AG20443 (cell line): ENCODE results near the gene EYA3.

ENCODE experiments used
- DNase-seq: peaks from one replicate; pipeline ENCODE4 v3.0.0; 2012; ENCODE audit warnings: low spot score, mixed read lengths

The EYA3 gene

GRCh38 chr1:27967884-27968466 is 120.4 kb downstream of the EYA3 start:
- DNase-seq: no peak

GRCh38 chr1:27967106-27967883 is 121.1 kb downstream of the EYA3 start:
- no peak for DNase-seq

GRCh38 chr1:27966402-27967105 is 121.9 kb downstream of the EYA3 start:
- DNase-seq: no peak

GRCh38 chr1:27963393-27963792 is 125.0 kb downstream of the EYA3 start:
- DNase-seq: no peak

GRCh38 chr1:27961646-27962221 is 126.7 kb downstream of the EYA3 start:
- DNase-seq: no peak

GRCh38 chr1:27960762-27961645 is 127.4 kb downstream of the EYA3 start:
- peak; percentile 58 for DNase-seq

GRCh38 chr1:27959792-27960603 is 128.4 kb downstream of the EYA3 start, which contains the start of gene XKR8:
Gene XKR8 (plus strand): TSS chr1:27959973. CDS start chr1:27960070, 97 bp downstream.
- peak; percentile 97 for DNase-seq

GRCh38 chr1:27958513-27958912 is 129.9 kb downstream of the EYA3 start:
- DNase-seq: no peak

GRCh38 chr1:27957655-27958054 is 130.8 kb downstream of the EYA3 start:
- DNase-seq: no peak

- DNase-seq: no peak
Observed at GRCh38 chr1:27956761-27957160, 131.6 kb downstream of the EYA3 start.

GRCh38 chr1:27955076-27955475 is 133.3 kb downstream of the EYA3 start:
- DNase-seq: no peak

GRCh38 chr1:27954186-27954585 is 134.2 kb downstream of the EYA3 start:
- DNase-seq: no peak

GRCh38 chr1:27952147-27952546 is 136.3 kb downstream of the EYA3 start:
- DNase-seq: no peak

GRCh38 chr1:27951396-27951795 is 137.0 kb downstream of the EYA3 start:
- DNase-seq: no peak

- DNase-seq: no peak
Observed at GRCh38 chr1:27949027-27949426, 139.4 kb downstream of the EYA3 start.

GRCh38 chr1:27945020-27945419 is 143.4 kb downstream of the EYA3 start:
- no peak for DNase-seq

- no peak for DNase-seq
Observed at GRCh38 chr1:27941671-27942540, 146.5 kb downstream of the EYA3 start.

GRCh38 chr1:27940870-27941560 is 147.4 kb downstream of the EYA3 start:
- no peak for DNase-seq

GRCh38 chr1:27940297-27940696 is 148.1 kb downstream of the EYA3 start:
- peak; percentile 67 for DNase-seq
